WTC11 (cell line): Measurements from ENCODE around the gene UBC.

Experiments used
- CREM ChIP-seq: sonication (generic); formaldehyde crosslinking; IDR thresholded peaks from 2 replicates; pipeline ENCODE4 v1.8.1; 2022; ENCODE audit warnings: mild to moderate bottlenecking, missing genetic modification reagents, moderate library complexity
- CTCF ChIP-seq: fragments of 200-600 bp; IDR thresholded peaks from 2 replicates; pipeline ENCODE4 v1.8.0; 2022; ENCODE audit warnings: antibody characterized with exemption
- GRHL2 ChIP-seq: fragments of 250-450 bp; sonication (Bioruptor Pico); IDR thresholded peaks from 2 replicates; pipeline ENCODE4 v1.8.0; 2022; ENCODE audit warnings: mild to moderate bottlenecking, moderate library complexity; ENCODE audit not compliant: insufficient replicate concordance, severe bottlenecking
- NR3C1 ChIP-seq: sonication (generic); formaldehyde crosslinking; conservative IDR thresholded peaks from 2 replicates; pipeline ENCODE4 v1.8.1; 2023; ENCODE audit warnings: low read depth, mild to moderate bottlenecking, missing genetic modification reagents
- TCF7 ChIP-seq: sonication (generic); formaldehyde crosslinking; IDR thresholded peaks from 2 replicates; pipeline ENCODE4 v1.8.0; 2022; ENCODE audit warnings: mild to moderate bottlenecking, low read depth, missing genetic modification reagents, moderate library complexity
- ZNF232 ChIP-seq: sonication (generic); formaldehyde crosslinking; IDR thresholded peaks from 2 replicates; pipeline ENCODE4 v1.8.0; 2022; ENCODE audit warnings: mild to moderate bottlenecking, missing genetic modification reagents
- ZNF263 ChIP-seq: sonication (generic); formaldehyde crosslinking; IDR thresholded peaks from 2 replicates; pipeline ENCODE4 v1.8.1; 2022; ENCODE audit warnings: low read depth, mild to moderate bottlenecking, moderate library complexity, missing genetic modification reagents
- ZNF281 ChIP-seq: sonication (generic); formaldehyde crosslinking; IDR thresholded peaks from 2 replicates; pipeline ENCODE4 v1.8.0; 2023; ENCODE audit warnings: mild to moderate bottlenecking, missing genetic modification reagents
- TF ChIP-seq, protein P1 (sequence below): sonication (generic); formaldehyde crosslinking; IDR thresholded peaks from 2 replicates; pipeline ENCODE4 v1.8.0; 2022; ENCODE audit warnings: mild to moderate bottlenecking, missing genetic modification reagents
- TF ChIP-seq, protein P2 (sequence below): fragments of 250-450 bp; sonication (Bioruptor Pico); IDR thresholded peaks from 2 replicates; pipeline ENCODE4 v2.1.2; 2022; ENCODE audit warnings: mild to moderate bottlenecking, moderate library complexity

DNA sequence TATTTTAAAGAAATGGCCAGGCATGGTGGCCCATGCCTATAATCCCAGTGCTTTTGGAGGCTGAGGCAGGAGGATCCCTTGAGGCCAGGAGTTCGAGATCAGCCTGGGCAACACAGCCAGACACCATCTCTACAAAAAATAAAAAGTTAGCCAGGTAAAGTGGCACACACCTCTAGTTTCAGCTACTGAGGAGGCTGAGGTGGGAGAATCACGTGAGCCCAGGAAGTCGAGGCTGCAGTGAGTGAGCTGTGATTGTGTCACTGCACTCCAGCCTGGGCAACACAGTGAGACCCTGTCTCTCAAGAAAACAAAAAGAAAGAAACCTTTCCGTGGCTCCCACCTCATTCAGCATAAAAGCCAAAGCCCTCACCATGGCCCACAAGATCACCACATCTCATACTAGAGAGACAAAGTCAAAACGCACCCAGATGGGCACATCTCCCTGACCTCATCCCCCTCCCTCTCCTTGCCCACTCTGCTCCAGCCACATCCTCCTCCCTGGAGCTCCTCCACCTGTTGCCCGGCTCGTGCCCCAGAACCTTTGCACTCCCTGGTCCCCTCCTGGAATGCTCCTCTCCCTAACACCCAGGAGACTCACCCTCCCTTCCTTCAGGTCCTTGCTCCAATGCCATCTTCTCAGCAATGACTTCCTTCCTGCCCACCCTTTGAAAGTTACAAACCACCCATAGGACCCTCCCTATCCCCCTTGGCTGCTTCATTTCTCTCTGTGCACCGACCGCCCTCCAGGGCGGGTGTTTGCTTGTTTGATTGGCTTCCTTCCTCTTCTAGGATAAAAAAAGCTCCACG lies 46.0 kb downstream of the UBC start:
- TF ChIP-seq ZNF281 (CRISPR knock-in tag) (no peak), CREM (no peak), TCF7 (no peak), GRHL2 (no peak), NR3C1 (no peak), CTCF (no peak), ZNF263 (CRISPR knock-in tag) (no peak), ZNF232 (CRISPR knock-in tag) (no peak)
- TF ChIP-seq, protein P1, sequence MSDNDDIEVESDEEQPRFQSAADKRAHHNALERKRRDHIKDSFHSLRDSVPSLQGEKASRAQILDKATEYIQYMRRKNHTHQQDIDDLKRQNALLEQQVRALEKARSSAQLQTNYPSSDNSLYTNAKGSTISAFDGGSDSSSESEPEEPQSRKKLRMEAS (CRISPR knock-in tag) = no peak
- TF ChIP-seq, protein P2, sequence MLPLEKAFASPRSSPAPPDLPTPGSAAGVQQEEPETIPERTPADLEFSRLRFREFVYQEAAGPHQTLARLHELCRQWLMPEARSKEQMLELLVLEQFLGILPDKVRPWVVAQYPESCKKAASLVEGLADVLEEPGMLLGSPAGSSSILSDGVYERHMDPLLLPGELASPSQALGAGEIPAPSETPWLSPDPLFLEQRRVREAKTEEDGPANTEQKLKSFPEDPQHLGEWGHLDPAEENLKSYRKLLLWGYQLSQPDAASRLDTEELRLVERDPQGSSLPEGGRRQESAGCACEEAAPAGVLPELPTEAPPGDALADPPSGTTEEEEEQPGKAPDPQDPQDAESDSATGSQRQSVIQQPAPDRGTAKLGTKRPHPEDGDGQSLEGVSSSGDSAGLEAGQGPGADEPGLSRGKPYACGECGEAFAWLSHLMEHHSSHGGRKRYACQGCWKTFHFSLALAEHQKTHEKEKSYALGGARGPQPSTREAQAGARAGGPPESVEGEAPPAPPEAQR (CRISPR knock-in tag) = no peak
